Osteoblast (primary cell): ENCODE measurements around the gene SENP5. TPM values are rescaled to one million over a fixed set of nuclear protein-coding genes. Genes with fewer than 3 reads are reported as not detected.
"Not testable (repeated sequence)": the region's sequence is repeated elsewhere in the genome, so short reads cannot be mapped to it uniquely, and the experiment has no call there.

Experiments used
- DNase-seq: peaks from one replicate; pipeline ENCODE4 v3.0.0; 2011; ENCODE audit warnings: low spot score, mixed read lengths; ENCODE audit not compliant: insufficient read length; ENCODE audit errors: missing footprints
- H2AFZ ChIP-seq: 2 replicates; pipeline ENCODE4 v1.6.0; 2011; ENCODE audit warnings: mild to moderate bottlenecking, low read length
- H3K27ac ChIP-seq: 2 replicates; pipeline ENCODE4 v1.5.1; 2011; ENCODE audit warnings: mild to moderate bottlenecking, low read depth, low read length, moderate library complexity
- H3K27me3 ChIP-seq: 2 replicates; pipeline ENCODE4 v1.6.0; 2012; ENCODE audit warnings: mild to moderate bottlenecking, control low read depth, inconsistent platforms, low read length, moderate library complexity; ENCODE audit not compliant: insufficient read depth
- H3K36me3 ChIP-seq: 2 replicates; pipeline ENCODE4 v1.5.1; 2011; ENCODE audit warnings: mild to moderate bottlenecking, low read length, control low read depth, moderate library complexity; ENCODE audit not compliant: insufficient read depth
- H3K4me1 ChIP-seq: 2 replicates; pipeline ENCODE4 v1.5.1; 2011; ENCODE audit warnings: mild to moderate bottlenecking, low read length, control low read depth, moderate library complexity; ENCODE audit not compliant: insufficient read depth
- H3K4me2 ChIP-seq: 2 replicates; pipeline ENCODE4 v1.6.0; 2011; ENCODE audit warnings: mild to moderate bottlenecking, low read length; ENCODE audit not compliant: insufficient read depth
- H3K4me3 ChIP-seq: fragments of 200-600 bp; sonication (generic); 3 replicates; pipeline ENCODE4 v1.5.1; 2012; ENCODE audit warnings: mild to moderate bottlenecking, low read length, inconsistent platforms; ENCODE audit not compliant: insufficient read depth
- H3K79me2 ChIP-seq: 2 replicates; pipeline ENCODE4 v1.6.0; 2012; ENCODE audit warnings: mild to moderate bottlenecking, low read length, control low read depth, inconsistent platforms; ENCODE audit not compliant: insufficient read depth
- H3K9me3 ChIP-seq: 2 replicates; pipeline ENCODE4 v1.5.1; 2011; ENCODE audit warnings: low read depth, low read length, control low read depth
- H4K20me1 ChIP-seq: 2 replicates; pipeline ENCODE4 v1.6.0; 2012; ENCODE audit warnings: mild to moderate bottlenecking, low read length, control low read depth; ENCODE audit not compliant: insufficient read depth
- total RNA-seq: library from RNA; depleted of rRNA; stranded (reverse); fragments of >200 nt; gene quantifications from 2 replicates; pipeline ENCODE4 v1.2.3, GENCODE V29; 2012
- TF ChIP-seq, protein P1 (sequence below): IDR thresholded peaks from 2 replicates; pipeline ENCODE4 v1.5.1; 2011; ENCODE audit warnings: mild to moderate bottlenecking, low read depth, low read length, moderate library complexity; ENCODE audit errors: extremely low read depth

SENP5 gene
- total RNA-seq, 1 donor, result 43.4 TPM

DNA sequence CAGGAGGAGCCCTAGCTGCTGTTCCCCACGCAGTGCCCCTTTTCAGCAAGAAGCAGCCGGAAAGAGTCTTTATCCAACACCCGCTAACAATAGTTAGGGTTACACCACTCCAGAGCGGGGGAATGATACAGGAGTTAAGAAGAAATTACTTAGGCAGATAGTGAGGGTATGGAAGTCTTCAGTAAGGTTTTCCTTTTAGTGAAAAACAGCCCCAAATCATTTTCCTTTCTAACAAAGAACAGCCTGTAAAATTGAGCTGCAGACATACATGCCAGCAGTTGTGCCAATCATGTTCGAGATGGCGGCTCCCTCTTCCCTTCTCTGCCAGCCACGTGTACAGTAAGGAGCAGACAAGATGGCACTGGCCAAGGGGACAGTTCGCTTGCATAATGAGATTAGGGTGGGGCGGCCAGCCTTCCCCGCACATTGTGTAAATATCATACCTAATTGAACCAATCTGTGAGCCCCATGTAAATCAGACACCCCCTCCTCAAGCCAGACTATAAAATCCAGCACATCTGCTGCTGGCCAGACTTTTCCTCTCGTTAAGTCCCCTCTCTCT lies 18.5 kb upstream of the SENP5 start:
- no peaks in the 10 kb centered on the region for H3K79me2 ChIP-seq
- H2AFZ ChIP-seq, result no peak overlapping the region
- H3K27ac ChIP-seq, result no peak overlapping the region
- no peaks in the 10 kb centered on the region for H3K4me1 ChIP-seq
- H3K4me2 ChIP-seq, result no peak overlapping the region
- no peak for DNase-seq
- TF ChIP-seq, protein P1, sequence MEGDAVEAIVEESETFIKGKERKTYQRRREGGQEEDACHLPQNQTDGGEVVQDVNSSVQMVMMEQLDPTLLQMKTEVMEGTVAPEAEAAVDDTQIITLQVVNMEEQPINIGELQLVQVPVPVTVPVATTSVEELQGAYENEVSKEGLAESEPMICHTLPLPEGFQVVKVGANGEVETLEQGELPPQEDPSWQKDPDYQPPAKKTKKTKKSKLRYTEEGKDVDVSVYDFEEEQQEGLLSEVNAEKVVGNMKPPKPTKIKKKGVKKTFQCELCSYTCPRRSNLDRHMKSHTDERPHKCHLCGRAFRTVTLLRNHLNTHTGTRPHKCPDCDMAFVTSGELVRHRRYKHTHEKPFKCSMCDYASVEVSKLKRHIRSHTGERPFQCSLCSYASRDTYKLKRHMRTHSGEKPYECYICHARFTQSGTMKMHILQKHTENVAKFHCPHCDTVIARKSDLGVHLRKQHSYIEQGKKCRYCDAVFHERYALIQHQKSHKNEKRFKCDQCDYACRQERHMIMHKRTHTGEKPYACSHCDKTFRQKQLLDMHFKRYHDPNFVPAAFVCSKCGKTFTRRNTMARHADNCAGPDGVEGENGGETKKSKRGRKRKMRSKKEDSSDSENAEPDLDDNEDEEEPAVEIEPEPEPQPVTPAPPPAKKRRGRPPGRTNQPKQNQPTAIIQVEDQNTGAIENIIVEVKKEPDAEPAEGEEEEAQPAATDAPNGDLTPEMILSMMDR, result no peak
- H3K4me3 ChIP-seq, result no peak overlapping the region
- no peaks in the 10 kb centered on the region for H3K36me3 ChIP-seq
- H4K20me1 ChIP-seq, result no peaks in the 10 kb centered on the region
- H3K9me3 ChIP-seq, result no peaks in the 10 kb centered on the region
- H3K27me3 ChIP-seq, result no peaks in the 10 kb centered on the region

- H3K4me3 ChIP-seq, H3K79me2 ChIP-seq, H3K9me3 ChIP-seq, H3K4me2 ChIP-seq, H3K27ac ChIP-seq, H3K36me3 ChIP-seq, H2AFZ ChIP-seq, DNase-seq, H3K27me3 ChIP-seq, H4K20me1 ChIP-seq, H3K4me1 ChIP-seq: not testable (repeated sequence)
These were observed 4.7 kb upstream of the SENP5 start for GRCh38 chr3:196863000-196863399.

- H3K9me3 ChIP-seq, result no peaks in the 10 kb centered on the region
- peaks cover 18% of the 10 kb centered on the region for H4K20me1 ChIP-seq
- H3K79me2 ChIP-seq, result peaks cover 44% of the 10 kb centered on the region
- H3K4me2 ChIP-seq, result peak overlapping the region; percentile 80
- no peak for DNase-seq
- H3K27me3 ChIP-seq, result no peaks in the 10 kb centered on the region
- peaks cover 6% of the 10 kb centered on the region for H3K36me3 ChIP-seq
- H3K4me3 ChIP-seq, result peak overlapping the region; percentile 89
- H3K27ac ChIP-seq, result peak overlapping the region; percentile 90
- H2AFZ ChIP-seq, result peak overlapping the region; percentile 100
- H3K4me1 ChIP-seq, result peaks cover 15% of the 10 kb centered on the region
- TF ChIP-seq, protein P1, result no peak
These were observed 589 bp upstream of the SENP5 start for GRCh38 chr3:196867155-196867506.

- peak overlapping the region; percentile 89 for H3K4me3 ChIP-seq
- peaks cover 26% of the 10 kb centered on the region for H4K20me1 ChIP-seq
- H3K36me3 ChIP-seq, result peaks cover 6% of the 10 kb centered on the region
- TF ChIP-seq, protein P1, result no peak
- peaks cover 54% of the 10 kb centered on the region for H3K79me2 ChIP-seq
- peak overlapping the region; percentile 76 for H2AFZ ChIP-seq
- no peaks in the 10 kb centered on the region for H3K27me3 ChIP-seq
- no peaks in the 10 kb centered on the region for H3K9me3 ChIP-seq
- peak overlapping the region; percentile 86 for H3K27ac ChIP-seq
- DNase-seq, result peak; percentile 69
- H3K4me1 ChIP-seq, result peaks cover 17% of the 10 kb centered on the region
- peak overlapping the region; percentile 80 for H3K4me2 ChIP-seq
These were observed 559 bp downstream of the SENP5 start for GRCh38 chr3:196868297-196868661.
